ENCODE data around the gene COPRS. TPM values are rescaled to one million over a fixed set of nuclear protein-coding genes. Genes with fewer than 3 reads are reported as not detected.

COPRS gene
- total RNA-seq, 1 donor from 2014 or later: 60.7 TPM

DNA sequence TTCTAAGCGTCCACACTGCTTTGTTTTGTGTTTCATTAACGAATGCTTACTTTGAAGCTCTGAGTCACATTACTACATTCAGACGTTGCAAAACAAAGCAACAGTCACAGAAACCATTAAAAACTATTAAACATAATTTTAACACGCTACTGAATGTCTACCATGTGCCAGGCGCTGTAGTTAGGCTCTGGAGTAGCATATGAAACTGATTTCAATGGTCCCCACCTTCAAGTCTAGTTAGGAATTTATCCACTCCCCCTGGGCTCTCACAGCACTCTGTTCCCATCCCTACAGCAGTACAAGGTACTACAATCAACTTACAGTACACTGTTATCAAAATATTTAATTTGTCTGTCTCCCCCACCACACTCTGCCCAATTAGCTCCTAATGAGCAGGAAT, 41.8 kb upstream of the COPRS start:
- no peak overlapping the region for H3K4me3 Mint-ChIP-seq
- H3K4me1 Mint-ChIP-seq: peaks cover 3% of the 10 kb centered on the region
- TF ChIP-seq, protein P1, sequence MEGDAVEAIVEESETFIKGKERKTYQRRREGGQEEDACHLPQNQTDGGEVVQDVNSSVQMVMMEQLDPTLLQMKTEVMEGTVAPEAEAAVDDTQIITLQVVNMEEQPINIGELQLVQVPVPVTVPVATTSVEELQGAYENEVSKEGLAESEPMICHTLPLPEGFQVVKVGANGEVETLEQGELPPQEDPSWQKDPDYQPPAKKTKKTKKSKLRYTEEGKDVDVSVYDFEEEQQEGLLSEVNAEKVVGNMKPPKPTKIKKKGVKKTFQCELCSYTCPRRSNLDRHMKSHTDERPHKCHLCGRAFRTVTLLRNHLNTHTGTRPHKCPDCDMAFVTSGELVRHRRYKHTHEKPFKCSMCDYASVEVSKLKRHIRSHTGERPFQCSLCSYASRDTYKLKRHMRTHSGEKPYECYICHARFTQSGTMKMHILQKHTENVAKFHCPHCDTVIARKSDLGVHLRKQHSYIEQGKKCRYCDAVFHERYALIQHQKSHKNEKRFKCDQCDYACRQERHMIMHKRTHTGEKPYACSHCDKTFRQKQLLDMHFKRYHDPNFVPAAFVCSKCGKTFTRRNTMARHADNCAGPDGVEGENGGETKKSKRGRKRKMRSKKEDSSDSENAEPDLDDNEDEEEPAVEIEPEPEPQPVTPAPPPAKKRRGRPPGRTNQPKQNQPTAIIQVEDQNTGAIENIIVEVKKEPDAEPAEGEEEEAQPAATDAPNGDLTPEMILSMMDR (conservative IDR thresholded peaks at IDR 0.05): no peak
- H3K36me3 Mint-ChIP-seq (ENCODE audit: low read depth): peaks cover 3% of the 10 kb centered on the region
- no peaks in the 10 kb centered on the region for H3K27me3 Mint-ChIP-seq (ENCODE audit: low read depth)
- no peak overlapping the region for H3K27ac Mint-ChIP-seq (ENCODE audit: unreplicated experiment)
- no peaks in the 10 kb centered on the region for H3K9me3 Mint-ChIP-seq
- no peak for DNase-seq (ENCODE audit: low read depth, low spot score)

DNA sequence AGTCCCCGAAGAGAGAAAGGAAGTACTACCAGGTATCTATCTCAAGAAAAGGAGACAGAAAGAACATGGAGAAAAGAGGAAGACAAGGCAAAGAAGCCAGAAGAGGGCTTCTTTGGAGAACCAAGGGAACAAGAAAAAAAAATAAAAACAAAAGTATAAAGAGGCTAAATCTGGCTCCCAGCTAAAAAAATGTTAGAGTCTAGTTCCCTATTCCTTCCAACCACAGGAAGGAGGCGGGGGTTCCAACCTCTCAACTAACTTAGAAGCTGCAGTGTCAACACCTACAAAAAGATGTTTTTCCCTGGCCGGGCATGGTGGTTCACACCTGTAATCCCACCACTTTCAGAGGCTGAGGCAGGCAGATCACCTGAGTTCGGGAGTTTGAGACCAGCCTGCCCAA, 29.1 kb upstream of the COPRS start:
- Mint-ChIP-seq H3K36me3 (ENCODE audit: low read depth) (peaks cover 7% of the 10 kb centered on the region), H3K4me3 (no peak overlapping the region), H3K27ac (ENCODE audit: unreplicated experiment) (no peak overlapping the region), H3K9me3 (no peaks in the 10 kb centered on the region), H3K4me1 (no peaks in the 10 kb centered on the region), H3K27me3 (ENCODE audit: low read depth) (no peaks in the 10 kb centered on the region)
- TF ChIP-seq, protein P1 (conservative IDR thresholded peaks at IDR 0.05): no peak
- DNase-seq (ENCODE audit: low read depth, low spot score): no peak

DNA sequence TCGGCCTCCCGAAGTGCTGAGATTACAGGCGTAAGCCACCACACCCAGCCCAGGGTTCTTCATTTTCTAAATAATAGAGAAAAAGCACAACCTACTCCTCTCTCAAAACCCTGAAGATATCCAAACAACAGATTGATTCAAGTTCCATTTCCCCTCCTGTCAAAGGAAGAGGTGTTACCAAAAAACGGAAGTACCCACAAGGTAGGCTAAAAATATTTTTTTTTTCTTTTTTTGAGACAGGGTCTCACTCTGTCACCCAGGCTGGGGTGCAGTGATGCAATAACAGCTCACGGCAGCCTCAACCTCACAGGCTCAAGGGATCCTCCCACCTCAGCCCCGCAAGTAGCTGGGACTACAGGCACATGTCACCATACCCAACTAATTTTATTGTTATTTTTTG, 23.5 kb upstream of the COPRS start:
- Mint-ChIP-seq H3K27ac (ENCODE audit: unreplicated experiment) (peak overlapping the region; percentile 57), H3K36me3 (ENCODE audit: low read depth) (peaks cover 15% of the 10 kb centered on the region), H3K4me1 (peaks cover 6% of the 10 kb centered on the region), H3K27me3 (ENCODE audit: low read depth) (no peaks in the 10 kb centered on the region), H3K9me3 (no peaks in the 10 kb centered on the region), H3K4me3 (no peak overlapping the region)
- TF ChIP-seq, protein P1 (conservative IDR thresholded peaks at IDR 0.05): no peak
- no peak for DNase-seq (ENCODE audit: low read depth, low spot score)

DNA sequence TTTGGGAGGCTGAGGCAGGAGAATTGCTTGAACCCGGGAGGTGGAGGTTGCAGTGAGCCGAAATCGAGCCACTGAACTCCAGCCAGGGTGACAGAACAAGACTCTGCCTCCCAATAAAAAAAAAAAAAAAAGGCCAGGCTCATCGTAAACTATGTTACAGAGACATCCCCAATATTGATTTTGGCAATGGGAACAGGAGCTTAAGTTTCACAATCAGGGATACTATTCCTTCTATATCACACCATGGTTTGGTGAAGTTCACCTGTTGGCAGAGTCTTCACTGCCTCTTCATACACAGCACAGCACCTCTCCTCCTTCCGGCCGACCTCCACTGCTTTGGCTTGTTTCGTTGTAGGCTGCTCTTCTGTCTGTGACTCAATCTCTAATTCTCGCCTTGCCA, 21.3 kb upstream of the COPRS start:
- TF ChIP-seq, protein P1 (conservative IDR thresholded peaks at IDR 0.05): no peak

DNA sequence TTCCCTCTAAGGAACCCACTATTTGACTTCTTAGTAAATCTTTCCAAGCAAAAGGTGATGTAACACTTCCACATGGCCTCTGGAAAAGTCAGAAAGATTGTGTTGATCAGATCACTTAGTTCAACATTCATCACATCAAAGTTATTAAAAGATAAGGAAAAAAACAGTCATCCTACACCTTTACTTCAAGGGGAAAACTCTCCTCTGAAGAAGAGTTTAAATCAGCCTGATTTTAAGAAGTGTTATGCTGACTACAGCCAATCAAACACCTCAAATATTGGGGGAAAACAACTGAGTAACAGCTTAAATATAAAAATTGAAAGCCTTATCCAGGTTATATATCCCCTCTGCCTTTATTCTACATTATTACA, 19.6 kb upstream of the COPRS start:
- Mint-ChIP-seq H3K27ac (ENCODE audit: unreplicated experiment) (no peak overlapping the region), H3K4me3 (no peak overlapping the region), H3K36me3 (ENCODE audit: low read depth) (peaks cover 9% of the 10 kb centered on the region), H3K27me3 (ENCODE audit: low read depth) (no peaks in the 10 kb centered on the region), H3K4me1 (peaks cover 6% of the 10 kb centered on the region), H3K9me3 (no peaks in the 10 kb centered on the region)
- DNase-seq (ENCODE audit: low read depth, low spot score): no peak
- TF ChIP-seq, protein P1 (conservative IDR thresholded peaks at IDR 0.05): no peak

More for the DNA sequence above, 21.3 kb upstream of the COPRS start:
- Mint-ChIP-seq H3K27ac (ENCODE audit: unreplicated experiment) (peak overlapping the region; percentile 27), H3K36me3 (ENCODE audit: low read depth) (peaks cover 12% of the 10 kb centered on the region), H3K9me3 (no peaks in the 10 kb centered on the region), H3K27me3 (ENCODE audit: low read depth) (no peaks in the 10 kb centered on the region), H3K4me1 (peaks cover 6% of the 10 kb centered on the region), H3K4me3 (no peak overlapping the region)
- no peak for DNase-seq (ENCODE audit: low read depth, low spot score)

All from neural crest cell (in vitro differentiated cells).